Inferior parietal cortex (tissue), 1 donor: ENCODE results near the gene LYPD6.
"Not testable (repeated sequence)": the region's sequence is repeated elsewhere in the genome, so short reads cannot be mapped to it uniquely, and the experiment has no call there.

Experiments used
- DNase-seq: peaks from one replicate; pipeline ENCODE4 v3.0.0-alpha.2; 2016; ENCODE audit errors: extremely low spot score

The LYPD6 gene

DNA sequence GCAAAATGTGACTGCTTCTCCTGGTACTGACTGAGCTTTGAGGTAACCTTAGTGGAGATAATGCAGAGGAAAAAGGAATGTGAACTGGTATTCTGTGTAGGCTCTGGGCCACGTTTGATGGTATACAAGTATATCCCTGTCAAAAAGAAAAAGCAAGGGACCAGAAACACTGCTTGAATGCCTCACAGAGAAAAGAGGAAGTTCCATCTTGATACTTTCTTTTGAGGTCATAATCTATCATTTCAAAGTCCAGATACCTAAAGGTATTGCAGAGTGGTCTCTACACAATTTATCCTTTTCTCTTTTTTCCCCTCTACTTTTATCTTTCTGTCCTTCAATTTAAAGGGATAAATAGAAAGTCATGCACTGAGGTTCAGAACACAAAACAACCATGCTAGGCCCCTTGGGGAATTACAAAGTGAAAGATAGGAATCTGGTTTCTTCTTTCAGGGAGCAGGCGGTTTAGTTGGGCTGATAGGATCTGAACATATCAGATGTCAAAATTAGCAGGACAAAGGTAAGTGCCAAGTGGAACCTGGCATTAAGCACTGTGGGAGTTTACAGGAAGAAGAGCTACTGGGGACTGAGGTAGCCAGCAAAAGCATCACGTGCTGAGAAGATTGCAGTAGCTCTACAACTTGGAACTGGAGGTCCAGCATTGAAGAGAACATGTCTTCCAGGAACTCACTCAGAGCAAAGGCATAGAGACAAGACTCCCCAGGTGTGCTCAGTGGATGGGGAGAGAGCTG is 121.2 kb downstream of the LYPD6 start:
- DNase-seq: no peak

DNA sequence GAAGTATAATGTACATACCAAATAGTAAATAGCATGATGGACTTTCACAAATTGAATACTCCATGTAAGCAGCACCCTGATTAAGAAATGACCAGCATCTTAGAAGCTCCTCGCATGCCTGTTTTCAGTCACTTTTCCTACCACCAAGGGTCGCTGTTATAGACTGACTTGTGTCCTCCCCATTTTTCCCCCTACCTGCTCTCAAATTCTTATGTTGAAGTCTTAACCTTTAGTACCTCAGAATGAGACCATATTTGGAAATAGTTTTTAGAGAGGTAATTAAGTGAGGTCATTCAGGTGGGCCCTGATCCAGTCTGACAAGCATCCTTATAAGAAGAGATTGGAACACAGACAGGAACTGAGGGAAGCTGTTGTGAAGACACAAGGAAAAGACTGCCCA is 125.9 kb downstream of the LYPD6 start:
- DNase-seq: no peak

DNA sequence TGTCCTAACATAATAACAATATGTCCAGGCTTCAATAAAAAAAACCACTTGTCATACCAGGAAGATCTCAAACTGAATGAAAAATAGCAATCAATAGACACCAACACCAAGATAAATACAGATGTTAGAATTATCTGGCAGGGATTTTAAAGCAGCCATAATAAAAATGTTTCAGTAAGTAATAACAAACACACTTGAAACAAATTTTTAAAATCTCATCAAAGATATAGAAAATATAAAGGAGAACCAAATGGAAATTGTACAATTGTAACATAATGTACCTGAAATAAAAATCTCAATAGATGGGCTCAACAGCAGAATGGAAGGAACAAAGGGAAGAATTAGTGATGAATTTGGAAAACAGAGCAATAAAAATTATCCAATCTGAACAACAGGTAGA is 128.1 kb downstream of the LYPD6 start:
- no peak for DNase-seq

DNA sequence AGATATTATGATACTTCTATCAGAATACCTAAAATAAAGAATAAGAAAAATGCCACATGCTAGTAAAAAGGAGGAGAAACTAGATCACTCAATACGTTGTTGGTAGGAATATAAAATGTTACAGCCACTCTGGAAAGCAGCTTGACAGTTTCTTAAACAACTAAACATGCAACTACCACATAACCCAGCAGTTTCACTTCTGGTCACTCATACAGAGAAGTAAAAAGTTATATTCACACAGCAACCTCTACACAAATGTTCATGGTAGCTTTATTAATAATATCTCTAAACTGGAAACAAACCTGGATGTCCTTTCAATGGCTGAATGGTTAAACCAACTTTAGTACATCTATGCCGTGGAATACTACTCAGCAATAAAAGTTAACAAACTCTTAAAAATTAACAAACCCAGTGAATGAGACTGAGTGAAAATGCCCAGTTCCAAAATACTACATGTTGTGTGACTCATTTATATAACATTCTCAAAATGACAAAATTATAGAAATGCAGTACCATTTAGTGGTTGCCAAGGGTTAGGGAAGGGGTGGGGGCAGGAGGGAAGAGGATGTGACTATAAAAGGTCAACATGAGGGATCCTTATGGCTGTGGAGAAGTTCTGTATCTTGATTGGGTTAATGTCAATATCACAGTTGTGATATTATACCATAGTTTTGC is 133.1 kb downstream of the LYPD6 start:
- no peak for DNase-seq

DNA sequence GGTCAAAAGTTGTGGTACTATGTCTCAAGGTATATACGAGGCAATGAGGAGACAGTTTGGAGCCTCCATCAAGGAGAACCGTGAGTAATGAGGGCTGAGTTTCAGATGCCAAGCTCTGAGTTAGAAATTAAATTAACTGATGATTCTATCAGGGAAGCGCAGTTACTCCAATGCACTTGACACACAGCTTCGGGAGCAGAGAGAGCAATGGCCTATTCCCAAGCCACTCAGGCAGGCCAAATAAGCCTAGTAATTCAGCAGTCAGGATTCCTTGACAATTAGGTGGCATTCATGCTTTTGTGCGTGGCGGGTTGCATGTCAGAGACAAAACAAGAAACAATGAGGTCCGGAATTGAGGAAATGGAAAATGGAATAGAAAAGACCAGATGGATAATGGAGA is 134.0 kb downstream of the LYPD6 start:
- no peak for DNase-seq

DNA sequence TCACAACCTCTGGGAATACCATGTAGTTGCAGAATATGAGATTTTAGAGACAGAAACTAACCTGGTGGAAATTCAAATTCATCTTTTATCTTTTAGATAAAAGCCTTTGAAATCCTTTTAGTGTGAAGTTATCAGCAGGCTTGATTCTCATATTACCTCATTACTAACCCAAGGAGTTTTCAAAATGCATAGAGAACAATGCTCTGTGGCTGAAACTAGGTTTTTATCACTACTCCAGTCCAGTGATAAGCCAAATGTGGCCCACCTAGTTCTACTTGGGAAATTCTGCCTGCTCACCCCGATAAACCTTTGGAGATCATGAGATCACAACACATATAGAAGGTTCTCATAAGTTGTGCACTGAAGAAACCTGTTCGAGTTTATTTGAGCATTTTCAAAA is 135.5 kb downstream of the LYPD6 start:
- no peak for DNase-seq

DNA sequence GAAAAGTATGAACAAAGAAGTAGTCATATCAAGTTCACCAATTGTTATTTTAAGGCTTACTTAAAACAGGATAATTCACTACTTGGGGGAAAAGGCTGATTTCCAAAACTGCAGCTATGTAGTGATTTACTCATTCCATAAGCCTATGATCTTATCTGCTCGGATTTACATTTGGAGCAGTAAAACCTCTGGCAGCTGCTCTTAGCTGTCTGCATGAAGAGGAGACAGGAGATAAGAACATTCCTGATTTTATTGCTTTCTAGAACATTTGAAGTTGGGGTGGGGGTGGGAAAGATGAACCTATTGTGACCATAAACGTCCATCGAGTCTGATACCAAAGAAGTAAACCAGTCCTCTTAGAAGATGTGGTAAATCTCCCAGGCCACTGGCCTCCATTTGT is 136.2 kb downstream of the LYPD6 start:
- no peak for DNase-seq

DNA sequence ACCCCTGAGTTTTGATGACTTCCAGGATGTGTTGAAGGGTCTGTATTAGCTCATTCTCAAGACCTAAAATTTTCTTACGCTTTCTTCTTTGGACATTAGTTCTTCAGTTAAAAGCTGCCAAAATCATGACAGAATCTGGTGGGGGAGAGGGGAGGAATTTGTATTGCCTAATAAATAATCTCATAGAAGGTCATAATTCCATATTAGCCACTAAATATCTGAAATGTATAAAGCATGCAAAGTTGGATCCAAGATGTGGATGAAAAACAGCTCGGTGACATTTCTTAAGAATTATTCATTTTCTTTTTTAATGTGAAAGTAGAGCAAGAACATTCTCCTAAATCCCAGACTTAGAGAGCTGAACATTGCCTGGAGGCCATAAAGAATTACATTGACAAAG is 137.0 kb downstream of the LYPD6 start:
- DNase-seq: no peak

DNA sequence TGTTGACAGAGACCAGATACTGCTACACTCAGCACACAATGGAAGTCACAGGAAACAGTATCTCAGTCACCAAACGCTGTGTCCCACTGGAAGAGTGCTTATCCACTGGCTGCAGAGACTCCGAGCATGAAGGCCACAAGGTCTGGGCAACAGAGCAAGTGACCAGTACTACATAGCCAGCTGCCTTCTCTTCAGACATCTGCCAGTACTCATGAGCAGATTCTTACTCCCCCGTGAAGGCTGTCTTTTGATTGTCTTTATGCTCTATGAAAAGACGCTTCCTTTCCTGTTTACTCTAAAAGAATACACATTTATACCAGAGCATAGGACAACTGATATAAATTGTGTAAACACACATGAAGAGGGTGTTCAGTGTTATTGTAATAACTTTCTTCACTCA is 138.2 kb downstream of the LYPD6 start:
- no peak for DNase-seq

DNA sequence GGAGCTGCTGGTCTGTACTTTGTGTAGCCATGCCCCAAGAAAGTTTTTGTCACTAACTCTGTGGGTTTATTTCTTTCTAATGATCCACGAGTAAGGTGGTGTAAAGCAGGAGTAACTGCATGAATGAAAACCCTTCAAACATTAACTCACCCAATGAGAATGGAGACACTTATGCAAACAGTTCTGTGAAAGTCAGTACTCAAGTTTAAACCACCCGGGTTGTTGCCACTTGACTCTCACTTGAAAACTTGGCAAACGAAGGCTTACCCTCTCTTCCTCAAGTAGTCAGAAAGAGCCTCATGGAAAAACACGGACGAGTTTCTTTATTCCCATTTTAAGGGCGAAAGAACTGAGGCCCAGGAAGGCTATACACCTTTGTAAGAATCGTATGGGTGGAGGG is 139.7 kb downstream of the LYPD6 start:
- no peak for DNase-seq

DNA sequence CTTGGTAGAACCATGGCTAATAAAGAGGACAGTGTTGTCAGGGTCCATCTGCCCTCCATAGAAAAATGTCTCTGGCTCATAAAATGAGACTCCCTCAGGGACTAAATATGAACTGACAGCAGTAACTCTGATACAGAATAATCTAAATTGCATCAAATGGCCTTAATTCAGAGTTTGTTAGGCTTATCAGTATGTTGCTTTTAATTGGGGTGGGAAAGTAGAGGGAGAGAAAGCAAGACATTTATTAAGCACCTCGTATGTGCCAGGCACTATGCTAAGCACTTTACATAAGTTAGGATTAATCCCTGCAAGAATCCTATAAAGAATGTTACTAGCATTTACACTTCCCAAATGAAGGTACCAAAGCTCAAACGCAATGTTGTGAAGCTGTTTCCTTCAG is 142.0 kb downstream of the LYPD6 start:
- no peak for DNase-seq

DNA sequence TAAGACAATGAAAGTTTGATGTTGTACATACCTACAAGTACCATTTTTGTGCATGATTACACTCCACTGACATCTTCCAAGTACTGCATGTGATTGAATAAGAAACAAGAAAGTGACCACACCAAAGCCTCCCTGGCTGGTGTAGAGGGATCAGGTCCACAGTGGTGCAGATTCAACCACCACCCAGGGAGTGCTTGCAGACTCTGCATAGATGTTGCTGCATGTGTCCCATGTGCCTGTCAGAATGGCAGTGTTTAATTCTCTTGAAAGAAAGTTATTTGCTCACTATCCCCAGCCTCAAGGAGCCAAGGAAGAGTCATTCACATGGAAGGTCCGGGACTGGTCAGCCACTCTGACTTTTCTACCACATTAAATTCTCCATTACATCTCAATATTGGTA is 142.7 kb downstream of the LYPD6 start:
- no peak for DNase-seq

DNA sequence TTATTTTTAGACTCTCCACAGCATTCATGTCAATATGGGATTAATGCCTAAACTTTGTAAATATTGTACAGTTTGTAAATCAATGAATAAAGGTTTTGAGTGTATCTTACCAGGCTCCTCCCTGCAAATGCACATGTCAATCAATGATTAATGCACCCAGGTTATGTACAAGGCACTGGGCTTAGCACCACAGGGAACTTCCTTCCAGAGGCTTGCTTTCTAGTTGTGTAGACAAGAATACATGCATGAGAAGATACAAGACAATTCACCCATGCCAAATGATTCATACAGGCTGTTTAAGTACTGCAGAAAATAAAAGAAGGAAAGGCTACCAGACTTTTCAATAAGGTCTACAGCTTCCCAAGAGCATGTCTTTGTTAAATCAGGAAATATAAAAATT is 143.1 kb downstream of the LYPD6 start:
- no peak for DNase-seq

DNA sequence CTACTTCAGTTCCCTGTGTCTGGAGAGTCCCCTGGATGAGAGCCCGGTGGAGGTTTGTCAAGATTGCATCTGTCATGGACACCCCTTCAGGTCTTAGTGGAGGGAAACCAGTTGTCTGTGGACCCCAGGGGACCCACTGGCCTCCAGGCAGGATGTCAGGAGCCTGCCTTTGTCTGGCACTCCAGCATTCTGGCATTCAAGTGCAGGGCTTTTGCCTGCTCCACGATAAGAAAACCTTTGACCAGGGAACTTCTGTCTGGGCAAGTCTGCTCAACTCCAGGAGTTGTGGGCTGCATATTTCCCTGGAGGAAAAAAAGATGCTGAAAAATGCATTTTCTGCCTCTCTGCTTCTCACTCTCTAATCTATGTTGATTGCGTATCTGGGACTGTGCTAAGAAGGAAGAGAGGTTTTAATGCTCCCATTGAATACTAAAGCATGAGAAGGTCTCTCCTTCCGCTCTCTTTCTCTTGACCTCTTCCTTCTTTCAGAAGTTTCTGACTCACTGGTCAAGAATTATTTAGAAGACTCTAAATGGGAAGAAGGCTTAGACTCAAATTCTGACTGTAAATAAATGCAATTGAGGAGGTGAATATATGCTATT is 152.7 kb downstream of the LYPD6 start:
- no peak for DNase-seq

DNA sequence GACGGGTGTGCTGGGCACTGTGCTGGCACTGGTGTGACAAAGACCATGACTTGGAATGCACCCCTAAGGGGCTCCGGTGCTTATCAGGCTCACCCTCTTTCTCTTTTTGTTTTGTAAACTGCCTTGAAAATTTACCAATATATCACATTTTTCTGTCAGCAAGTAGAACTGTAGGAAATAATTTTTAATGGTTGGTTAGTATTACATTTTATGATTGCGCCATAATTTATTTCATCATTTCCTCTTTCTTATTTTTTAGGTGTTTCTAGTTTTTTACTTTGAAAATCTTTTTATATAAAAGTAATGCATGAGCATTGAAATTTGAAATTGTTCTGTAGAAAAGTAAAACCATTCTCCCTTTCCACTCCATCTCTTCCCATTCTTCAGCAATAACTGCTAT is 156.3 kb downstream of the LYPD6 start:
- DNase-seq: no peak

DNA sequence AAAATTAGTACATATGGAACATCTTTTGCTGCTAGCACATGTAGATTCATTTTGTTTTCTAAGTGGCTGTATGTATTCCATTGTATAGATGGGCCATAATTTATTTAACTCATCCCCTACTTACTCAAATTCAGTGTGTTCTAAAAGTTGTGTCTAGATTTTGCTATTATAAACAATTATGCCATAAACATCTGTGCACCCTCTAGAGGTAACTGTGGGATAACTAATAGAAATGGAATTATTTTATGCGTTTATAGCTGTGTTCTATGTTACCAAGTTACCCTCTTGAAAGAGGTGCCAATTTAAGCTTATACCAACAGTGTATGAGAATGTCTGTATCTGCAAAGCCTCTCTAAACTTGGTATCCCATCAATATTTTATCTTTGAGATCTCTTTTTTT is 156.8 kb downstream of the LYPD6 start:
- no peak for DNase-seq

DNA sequence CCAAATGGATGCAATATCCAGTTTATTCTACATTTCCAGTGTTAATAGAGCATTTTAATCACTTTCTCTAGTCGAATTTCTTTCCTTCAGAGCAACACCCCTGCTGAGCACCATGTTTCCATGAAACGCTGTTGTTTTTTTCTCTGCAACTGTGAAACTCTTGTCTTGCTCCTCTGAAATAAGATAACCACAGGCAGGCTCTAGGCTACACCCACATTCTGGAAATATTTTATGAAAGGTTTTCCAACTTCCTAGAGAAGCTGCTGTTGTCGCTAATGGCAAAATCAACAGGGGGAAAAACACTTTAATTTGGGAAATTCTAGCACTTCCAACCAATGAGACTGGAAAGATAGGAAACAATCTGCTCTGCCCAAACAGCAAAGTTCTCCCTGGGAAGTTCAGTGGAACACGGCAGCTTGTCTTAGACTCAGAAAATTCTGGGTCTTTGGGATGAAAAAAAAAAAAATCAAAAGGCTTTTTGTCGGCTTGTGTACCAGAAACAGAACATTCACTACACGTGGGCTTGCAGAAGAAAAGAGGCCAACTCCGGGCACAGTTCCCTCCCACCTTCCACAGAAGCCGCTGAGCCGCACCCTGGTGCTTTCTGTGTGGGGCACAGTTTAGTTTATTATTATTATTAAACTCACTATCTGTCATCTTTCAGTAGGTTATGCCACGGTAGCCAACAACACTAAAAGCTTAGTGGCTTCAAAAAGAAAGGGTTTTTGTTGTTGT is 158.5 kb downstream of the LYPD6 start:
- DNase-seq: no peak

DNA sequence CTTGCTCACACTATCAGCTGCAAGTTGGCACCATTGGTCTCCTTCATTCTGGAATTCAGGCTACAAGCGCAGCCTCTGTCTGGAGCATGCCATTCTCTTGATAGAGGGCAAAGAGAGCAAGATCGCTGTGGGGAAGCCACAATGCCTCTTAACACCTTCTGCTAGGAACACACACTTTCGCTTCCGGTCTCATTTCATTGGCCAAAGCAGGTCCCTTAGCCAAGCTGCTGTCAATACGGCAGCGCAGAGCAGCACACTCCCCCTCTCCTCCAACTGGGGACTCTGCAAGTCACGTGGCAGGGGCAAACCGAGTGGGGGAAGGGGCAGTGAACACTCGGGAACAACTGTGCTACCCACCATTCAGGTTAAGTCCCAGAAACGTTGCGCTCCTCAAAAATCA is 159.1 kb downstream of the LYPD6 start:
- DNase-seq: no peak

DNA sequence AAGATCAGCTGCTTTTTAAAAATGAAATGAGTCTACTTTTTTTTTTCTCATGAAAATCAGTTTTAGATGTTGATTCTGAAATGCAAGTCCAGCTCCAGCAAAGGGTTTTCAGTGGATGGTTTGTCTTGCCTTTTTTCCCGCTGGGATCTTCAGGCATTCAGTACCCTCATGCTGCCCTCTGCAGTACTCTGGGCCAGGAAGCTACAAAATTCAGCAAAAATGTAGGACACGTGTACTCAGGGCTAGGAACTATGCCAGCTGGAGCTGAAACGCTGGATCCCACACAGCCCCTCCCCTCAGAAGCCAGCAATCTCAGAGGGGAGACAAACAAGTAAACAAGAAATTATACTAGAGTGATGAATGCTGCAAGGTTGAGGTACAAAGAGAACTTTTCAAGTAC is 159.9 kb downstream of the LYPD6 start:
- peak; percentile 32 for DNase-seq

DNA sequence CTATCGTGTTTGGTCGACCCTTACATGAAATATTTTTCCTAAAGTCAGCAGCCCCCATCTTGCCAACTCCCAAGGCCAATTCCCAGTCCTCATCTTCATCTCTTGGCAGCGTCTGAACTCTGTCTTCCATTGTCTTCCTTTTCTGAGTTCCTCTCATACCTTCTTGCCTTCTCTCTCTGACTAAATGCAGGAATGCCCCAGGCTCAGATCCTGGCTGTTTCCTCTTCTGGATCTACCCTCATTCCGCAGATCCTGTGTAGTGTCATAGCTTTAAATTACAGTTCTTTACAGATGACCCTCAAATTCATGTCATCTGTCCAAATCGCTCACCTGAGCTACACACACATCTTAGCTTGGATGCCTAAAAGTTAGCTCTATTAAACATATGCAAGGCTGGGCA is 162.5 kb downstream of the LYPD6 start:
- no peak for DNase-seq

DNA sequence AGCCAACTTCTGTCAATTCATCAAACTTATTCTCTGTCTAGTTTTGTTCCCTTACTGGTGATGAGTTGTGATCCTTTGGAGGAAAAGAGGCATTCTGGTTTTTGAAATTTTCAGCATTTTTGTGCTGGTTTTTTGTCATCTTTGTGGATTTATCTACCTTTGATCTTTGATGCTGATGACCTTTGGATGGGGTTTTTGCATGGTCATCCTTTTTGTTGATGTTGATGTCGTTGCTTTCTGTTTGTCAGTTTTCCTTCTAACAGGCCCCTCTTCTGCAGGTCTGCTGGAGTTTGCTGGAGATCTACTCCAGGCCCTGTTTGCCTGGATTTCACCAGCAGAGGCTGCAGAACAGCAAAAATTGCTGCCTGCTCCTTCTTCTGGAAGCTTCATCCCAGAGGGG is 168.8 kb downstream of the LYPD6 start:
- not testable (repeated sequence) for DNase-seq

DNA sequence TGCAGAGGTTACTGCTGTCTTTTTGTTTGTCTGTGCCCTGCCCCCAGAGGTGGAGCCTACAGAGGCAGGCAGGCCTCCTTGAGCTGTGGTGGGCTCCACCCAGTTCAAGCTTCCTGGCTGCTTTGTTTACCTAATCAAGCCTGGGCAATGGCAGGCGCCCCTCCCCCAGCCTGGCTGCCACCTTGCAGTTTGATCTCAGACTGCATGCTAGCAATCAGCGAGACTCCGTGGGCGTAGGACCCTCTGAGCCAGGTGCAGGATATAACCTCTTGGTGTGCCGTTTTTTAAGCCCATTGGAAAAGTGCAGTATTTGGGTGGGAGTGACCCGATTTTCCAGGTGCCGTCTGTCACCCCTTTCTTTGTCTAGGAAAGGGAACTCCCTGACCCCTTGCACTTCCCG is 176.4 kb downstream of the LYPD6 start:
- DNase-seq: not testable (repeated sequence)

DNA sequence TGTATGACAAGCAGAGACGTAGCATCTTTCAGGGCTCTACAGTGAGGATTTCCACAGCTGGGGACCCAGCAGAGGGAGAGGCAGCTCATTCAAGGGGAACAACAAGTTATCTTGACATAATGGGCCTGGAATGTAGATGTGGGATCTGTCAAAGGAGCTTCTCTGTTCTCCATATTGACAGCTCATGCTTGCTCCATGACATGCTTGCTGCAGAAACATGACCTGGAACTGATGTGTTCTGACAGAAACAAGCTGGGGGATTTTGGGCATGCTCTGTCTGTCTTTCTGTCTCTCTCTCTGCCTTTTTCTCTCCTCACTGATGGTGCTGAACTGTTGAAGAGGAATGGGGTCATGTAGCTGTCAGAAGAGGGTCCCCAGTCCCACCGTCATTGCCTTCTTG is 177.6 kb downstream of the LYPD6 start:
- DNase-seq: no peak
